HL-60 (cell line): ENCODE measurements around the gene FAM186B.

Experiments used
- CTCF ChIP-seq: IDR thresholded peaks from one replicate; pipeline ENCODE4 v1.5.1; 2011; ENCODE audit warnings: low read length, control low read depth, inconsistent platforms; ENCODE audit not compliant: insufficient read depth
- GABPA ChIP-seq: IDR thresholded peaks from 2 replicates; pipeline ENCODE4 v1.6.1; 2012; ENCODE audit warnings: low read depth
- POLR2AphosphoS5 ChIP-seq: IDR thresholded peaks from 2 replicates; pipeline ENCODE4 v1.6.1; 2012; ENCODE audit warnings: low read depth
- REST ChIP-seq: IDR thresholded peaks from 2 replicates; pipeline ENCODE4 v1.6.1; 2012; ENCODE audit warnings: low read depth; ENCODE audit not compliant: insufficient replicate concordance

GRCh38 chr12:49545815-49546214 is 59.6 kb downstream of the FAM186B start:
- no peak for TF ChIP-seq CTCF
- no peak for TF ChIP-seq REST
- TF ChIP-seq POLR2AphosphoS5: no peak
- TF ChIP-seq GABPA: no peak
